HTR-8/SVneo (cell line): ENCODE measurements around the gene NDUFA5.
"Not testable (repeated sequence)": the region's sequence is repeated elsewhere in the genome, so short reads cannot be mapped to it uniquely, and the experiment has no call there.

Experiments used
- DNase-seq: peaks from one replicate; pipeline ENCODE4 v3.0.0; 2011; ENCODE audit warnings: low spot score, mixed read lengths; ENCODE audit not compliant: insufficient read length
- FAIRE-seq: peaks from 2 replicates; lab custom pipeline; 2011; peaks lifted over from hg19 to GRCh38; lab: Jason Lieb, UNC

NDUFA5 gene

DNA sequence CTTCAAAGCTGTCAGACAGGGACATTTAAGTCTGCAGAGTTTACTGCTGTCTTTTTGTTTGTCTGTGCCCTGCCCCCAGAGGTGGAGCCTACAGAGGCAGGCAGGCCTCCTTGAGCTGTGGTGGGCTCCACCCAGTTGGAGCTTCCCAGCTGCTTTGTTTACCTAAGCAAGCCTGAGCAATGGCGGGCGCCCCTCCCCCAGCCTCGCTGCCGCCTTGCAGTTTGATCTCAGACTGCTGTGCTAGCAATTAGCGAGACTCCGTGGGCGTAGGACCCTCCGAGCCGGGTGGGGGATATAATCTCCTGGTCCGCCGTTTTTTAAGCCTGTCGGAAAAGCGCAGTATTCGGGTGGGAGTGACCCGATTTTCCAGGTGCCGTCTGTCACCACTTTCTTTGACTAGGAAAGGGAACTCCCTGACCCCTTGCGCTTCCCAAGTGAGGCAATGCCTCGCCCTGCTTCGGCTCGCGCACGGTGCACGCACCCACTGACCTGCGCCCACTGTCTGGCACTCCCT lies 29.8 kb downstream of the NDUFA5 start:
- FAIRE-seq = not testable (repeated sequence)

DNA sequence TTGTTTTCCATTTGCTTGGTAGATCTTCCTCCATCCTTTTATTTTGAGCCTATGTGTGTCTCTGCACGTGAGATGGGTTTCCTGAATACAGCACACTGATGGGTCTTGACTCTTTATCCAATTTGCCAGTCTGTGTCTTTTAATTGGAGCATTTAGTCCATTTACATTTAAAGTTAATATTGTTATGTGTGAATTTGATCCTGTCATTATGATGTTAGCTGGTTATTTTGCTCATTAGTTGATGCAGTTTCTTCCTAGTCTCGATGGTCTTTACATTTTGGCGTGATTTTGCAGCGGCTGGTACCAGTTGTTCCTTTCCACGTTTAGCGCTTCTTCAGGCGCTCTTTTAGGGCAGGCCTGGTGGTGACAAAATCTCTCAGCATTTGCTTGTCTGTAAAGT lies 31.1 kb downstream of the NDUFA5 start:
- FAIRE-seq, DNase-seq: not testable (repeated sequence)

More for the DNA sequence above, 29.8 kb downstream of the NDUFA5 start:
- DNase-seq = not testable (repeated sequence)

DNA sequence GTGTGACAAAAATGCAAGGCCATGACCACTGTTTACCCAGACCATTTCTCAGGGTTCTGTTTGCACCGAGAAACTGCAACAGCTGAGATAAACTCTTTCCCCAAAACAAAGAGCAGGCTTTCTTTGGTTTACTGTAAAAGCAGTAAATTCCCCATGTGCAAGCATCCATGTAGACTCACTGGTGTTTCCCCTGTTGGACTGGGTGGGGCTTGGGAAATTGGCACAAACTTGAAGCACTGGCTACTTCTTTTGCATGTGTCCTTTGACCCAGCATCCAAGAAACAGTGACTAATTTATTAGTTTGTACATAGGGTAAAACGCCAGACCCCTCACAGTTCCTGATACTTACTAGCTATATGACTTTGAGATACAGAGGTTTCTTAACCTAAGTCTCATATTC lies 35.6 kb downstream of the NDUFA5 start:
- DNase-seq (no peak), FAIRE-seq (no peak)

DNA sequence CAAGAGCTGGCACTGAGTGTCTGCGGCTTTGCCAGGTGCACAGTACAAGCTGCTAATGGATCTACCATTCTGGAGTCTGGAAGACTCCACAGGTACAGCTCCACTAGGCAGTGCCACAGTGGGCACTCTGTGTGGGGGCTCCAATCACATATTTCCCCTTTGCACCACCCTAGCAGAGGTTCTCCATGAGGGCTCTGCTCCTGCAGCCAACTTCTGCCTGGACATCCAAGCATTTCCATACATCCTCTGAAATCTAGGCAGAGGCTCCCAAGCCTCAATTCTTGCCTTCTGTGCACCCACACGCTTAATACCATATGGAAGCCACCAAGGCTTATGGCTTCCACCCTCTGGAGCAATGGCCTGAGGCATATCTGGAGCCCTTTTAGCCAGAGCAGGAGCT lies 52.4 kb downstream of the NDUFA5 start:
- no peak for FAIRE-seq
- no peak for DNase-seq

DNA sequence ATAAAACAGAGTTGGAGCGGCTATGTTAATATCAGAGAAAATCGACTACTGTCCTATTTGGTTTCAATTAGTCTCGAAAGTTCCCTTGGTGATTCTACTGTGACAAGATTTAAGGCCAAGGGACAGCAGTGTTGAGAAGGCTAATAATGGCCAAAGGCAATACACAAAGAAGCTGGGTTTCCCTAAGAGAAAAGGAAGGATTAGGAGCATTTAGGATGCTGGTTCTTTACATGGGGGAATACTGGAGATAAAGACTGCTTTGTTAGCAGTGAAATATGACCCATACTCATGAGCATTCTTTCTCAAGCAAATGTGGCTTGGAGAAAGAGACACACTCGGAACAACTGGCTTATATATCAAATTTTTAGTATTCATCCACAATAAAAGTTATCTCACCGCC lies 55.4 kb downstream of the NDUFA5 start:
- no peak for FAIRE-seq
- no peak for DNase-seq

DNA sequence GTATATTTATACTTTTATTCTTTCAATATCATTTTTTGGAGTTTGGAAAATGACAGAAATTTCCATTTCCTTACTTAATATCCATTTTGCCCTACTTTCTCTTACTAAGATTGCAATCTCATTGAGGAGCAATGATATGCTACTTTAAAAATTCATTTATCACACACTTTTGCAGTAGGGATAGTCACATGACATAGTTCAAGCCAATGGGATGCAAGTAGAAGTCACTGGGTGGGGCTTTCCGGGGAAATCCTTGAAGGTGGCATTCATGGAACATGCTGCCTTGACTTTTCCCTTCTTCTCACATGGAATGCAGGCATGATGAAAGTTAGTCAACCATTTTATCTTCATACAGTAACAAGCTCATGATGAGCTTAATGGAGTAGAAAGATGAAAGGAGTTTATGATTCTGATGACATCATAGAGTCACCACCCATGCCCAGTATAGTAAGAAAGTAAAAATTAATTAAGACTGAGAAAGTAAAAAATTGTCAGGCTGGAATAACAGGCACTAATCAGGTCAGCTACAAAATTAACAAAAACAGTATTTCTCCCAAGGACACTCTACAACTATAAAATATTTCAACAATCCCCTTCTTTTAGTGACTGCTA lies 56.6 kb downstream of the NDUFA5 start:
- DNase-seq = no peak
- FAIRE-seq = no peak

DNA sequence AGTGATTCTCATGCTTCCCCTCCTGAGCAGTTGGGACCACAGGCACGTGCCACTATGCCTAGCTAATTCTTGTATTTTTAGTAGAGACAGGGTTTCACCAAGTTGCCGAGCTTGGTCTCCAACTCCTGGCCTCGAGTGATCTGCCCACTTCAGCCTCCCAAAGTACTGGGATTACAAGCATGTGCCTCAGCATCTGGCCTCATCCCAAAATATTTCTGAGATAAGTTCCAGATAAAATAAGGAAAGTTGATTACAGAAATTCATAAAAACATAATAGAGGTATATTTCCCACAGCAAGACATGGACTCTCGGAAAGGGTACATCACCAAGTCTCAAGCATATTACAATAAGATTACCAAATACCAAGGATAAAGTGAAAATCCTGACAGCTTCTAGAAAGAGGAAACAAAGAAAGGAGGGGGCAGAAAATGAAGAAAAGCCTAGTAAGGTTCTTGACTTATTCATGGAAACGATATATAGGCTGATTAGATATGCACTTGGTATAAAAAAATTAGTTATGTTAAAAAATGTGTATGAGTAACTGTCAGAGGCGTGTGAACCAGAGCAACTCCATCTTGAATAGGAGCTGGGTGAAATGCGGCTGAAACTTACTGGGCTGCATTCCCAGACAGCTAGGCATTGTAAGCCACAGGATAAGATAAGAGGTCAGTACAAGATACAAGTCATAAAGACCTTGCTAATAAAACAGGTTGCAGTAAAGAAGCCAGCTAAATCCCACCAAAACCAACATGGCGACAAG lies 58.2 kb downstream of the NDUFA5 start:
- no peak for FAIRE-seq

DNA sequence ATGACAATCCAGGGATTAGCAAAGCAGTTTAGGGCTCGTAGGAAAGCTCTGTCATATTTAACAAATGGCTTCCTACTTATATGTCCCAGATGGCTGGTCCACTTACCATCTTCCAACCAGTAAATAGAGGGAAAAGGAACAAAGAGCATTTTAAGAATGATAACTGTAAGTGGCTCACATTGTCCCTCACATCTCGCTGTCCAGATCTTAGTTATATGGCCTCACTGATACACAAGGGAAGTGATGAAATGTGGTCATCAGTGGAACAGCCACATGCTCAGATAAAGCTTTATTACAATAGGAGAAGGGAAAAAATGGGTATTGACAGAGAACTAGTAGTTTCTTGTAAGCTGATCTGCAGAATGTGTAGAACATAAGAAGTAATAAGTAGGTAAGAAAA lies 59.0 kb downstream of the NDUFA5 start:
- FAIRE-seq = no peak
- no peak for DNase-seq

More for the DNA sequence above, 58.2 kb downstream of the NDUFA5 start:
- no peak for DNase-seq

DNA sequence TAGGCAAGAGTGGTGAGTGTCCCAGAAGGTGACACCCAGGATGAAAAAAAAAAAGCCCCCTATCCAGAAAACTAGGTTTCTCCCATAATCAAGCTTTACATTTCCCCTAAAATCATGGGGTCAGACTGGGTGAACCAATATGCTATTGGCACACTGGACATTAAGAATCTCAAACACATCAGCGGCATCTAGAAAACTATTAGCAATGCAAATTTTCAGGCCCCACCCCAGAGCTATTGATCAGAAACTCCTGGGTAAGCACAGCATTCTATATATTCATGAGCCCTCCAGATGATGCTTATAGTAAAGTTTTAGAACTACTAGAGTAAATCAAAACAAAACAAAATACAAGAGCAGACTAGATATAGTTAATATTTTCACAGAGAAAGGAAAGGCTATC lies 59.6 kb downstream of the NDUFA5 start:
- no peak for FAIRE-seq
- no peak for DNase-seq

DNA sequence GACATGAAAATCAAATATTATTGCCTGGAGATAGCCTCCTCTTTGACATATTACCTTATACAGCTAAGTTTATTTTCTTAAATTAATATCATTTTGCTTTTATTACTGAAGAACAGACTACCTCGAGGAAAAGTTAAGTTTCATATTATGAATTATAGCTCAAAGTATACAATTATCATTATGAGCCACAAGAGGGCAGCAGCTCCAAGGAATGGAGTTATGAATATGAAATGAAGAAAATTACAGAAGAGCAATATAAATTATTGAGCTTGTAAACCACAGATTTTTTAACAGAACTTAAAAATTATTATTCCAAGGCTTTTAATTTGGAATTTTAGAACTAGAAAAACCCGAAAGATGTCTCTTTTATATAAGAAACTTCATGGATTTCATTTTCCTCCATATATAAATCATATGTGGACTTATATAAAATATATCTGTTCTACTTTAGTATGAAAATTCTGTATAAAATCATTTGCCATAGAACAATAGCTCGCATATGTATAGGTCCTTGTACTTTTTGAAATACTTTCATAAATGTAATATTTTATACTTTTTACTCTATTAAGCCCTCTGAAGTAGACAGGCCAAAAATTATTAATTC lies 63.3 kb downstream of the NDUFA5 start:
- no peak for FAIRE-seq
- peak; percentile 7 for DNase-seq

DNA sequence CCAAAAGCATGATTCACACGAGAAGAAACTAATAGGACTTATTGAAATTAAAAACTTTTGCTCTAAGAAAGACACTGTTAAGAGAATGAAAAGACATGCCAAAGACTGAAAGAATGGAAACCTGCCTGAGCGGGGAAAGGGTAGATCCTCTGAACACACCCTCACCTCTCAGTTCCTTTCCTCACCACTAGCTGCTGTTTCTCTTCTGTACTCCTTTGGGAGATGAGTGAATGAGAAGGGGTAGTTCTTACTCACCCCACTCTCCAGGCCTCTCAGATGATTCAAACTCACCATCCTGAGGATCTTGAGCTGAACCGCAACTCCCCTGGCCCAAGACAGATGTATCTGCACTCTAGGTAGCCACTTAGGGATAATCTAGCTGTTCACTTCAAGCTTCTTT lies 65.1 kb downstream of the NDUFA5 start:
- FAIRE-seq (no peak), DNase-seq (no peak)
